Spinal cord (tissue), 10 donors: ENCODE measurements around the gene FOXRED1. TPM values are rescaled to one million over a fixed set of nuclear protein-coding genes. Genes with fewer than 3 reads are reported as not detected.
"Not testable (repeated sequence)": the region's sequence is repeated elsewhere in the genome, so short reads cannot be mapped to it uniquely, and the experiment has no call there.

Source experiments
- DNase-seq, 6 donors: peaks; one replicate each; pipeline versions ENCODE4 v3.0.0 to v3.0.0-alpha.2; 2013 to 2015; ENCODE audit warnings: low spot score in 6 of 6, low read depth in 4 of 6
- H3K27ac ChIP-seq: one replicate; pipeline ENCODE4 v1.5.1; 2013; ENCODE audit warnings: low read depth, low read length, control low read depth
- H3K27me3 ChIP-seq: one replicate; pipeline ENCODE4 v1.6.1; 2013; ENCODE audit warnings: low read length; ENCODE audit not compliant: control insufficient read depth, insufficient read depth
- H3K36me3 ChIP-seq: one replicate; pipeline ENCODE4 v1.6.1; 2013; ENCODE audit warnings: low read length; ENCODE audit not compliant: control insufficient read depth, insufficient read depth
- H3K4me1 ChIP-seq: one replicate; pipeline ENCODE4 v1.6.1; 2013; ENCODE audit warnings: low read length; ENCODE audit not compliant: control insufficient read depth, insufficient read depth
- H3K4me3 ChIP-seq: one replicate; pipeline ENCODE4 v1.5.1; 2013; ENCODE audit warnings: low read depth, low read length, control low read depth
- H3K9me3 ChIP-seq: one replicate; pipeline ENCODE4 v1.6.1; 2013; ENCODE audit warnings: low read length; ENCODE audit not compliant: control insufficient read depth, insufficient read depth
- WGBS: methylation state at CpG from one replicate; pipeline ENCODE4 v1.1.5; 2013; ENCODE audit warnings: missing lambda C conversion rate; ENCODE audit not compliant: insufficient coverage; 5-methylcytosine and 5-hydroxymethylcytosine counted together
- polyA plus RNA-seq, 2 donors: library from polyadenylated mRNA; unstranded; fragments of 120-200 nt; gene quantifications; one replicate each; pipeline ENCODE4 v1.2.1, GENCODE V29; 2013; ENCODE audit not compliant: insufficient read length in 2 of 2
- total RNA-seq, 2 donors: library from RNA; depleted of rRNA in 1 of 2; stranded (reverse); fragments of 120-200 nt in 1 of 2; fragments of >200 nt in 1 of 2; gene quantifications; one replicate each; pipeline versions ENCODE4 v1.2.3 to v1.2.4, GENCODE V29; 2013 to 2014
- donor health status: healthy.

FOXRED1 gene
- total and polyA plus RNA-seq, 4 donors: 17.6 to 79.5 (median 31.8) TPM

DNA sequence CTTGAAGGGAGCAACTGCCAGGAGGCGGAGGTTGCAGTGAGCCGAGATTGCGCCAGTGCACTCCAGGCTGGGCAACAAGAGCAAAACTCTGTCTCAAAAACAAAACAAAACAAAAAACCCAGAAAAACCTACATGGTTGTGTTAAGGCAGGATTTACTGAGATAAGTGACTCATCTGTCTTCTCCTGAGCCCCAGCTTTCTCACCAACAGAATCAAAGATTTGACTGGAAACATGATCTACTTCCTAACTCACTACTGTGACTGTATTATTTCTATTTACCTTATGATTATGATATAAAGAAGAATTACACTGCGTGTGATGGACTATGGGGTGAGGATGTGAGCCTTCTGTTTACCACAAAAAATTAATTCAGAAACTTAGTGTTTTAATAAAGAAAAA lies 35.6 kb upstream of the FOXRED1 start:
- H3K9me3 ChIP-seq: no peaks in the 10 kb centered on the region
- no CpG with 5 or more reads among the region's 4 CpGs for WGBS
- peaks cover 4% of the 10 kb centered on the region for H3K36me3 ChIP-seq
- H3K4me1 ChIP-seq: no peaks in the 10 kb centered on the region
- H3K27ac ChIP-seq: no peak overlapping the region
- DNase-seq: no peak
- H3K27me3 ChIP-seq: no peaks in the 10 kb centered on the region
- H3K4me3 ChIP-seq: no peak overlapping the region

DNA sequence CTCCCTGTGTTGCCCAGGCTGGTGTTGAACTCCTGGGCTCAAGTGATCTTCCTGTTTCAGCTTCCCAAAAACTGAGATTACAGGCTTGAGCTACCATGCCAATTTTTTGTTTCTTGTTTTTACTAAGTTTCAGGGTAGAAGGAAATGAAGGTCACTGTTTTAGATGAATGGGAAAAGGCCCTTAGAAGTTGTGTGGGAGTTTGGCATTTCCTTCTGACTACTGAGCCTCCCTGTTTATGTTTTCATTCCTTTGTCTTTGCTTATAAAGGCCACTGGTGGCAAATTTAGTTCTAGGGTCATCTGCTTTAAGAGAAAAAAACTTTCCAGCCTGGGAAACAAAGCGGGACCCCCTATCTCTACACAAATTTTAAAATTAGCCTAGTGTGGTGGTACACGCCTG lies 22.3 kb upstream of the FOXRED1 start:
- Histone ChIP-seq H3K27ac (no peak overlapping the region), H3K4me3 (no peak overlapping the region), H3K4me1 (no peaks in the 10 kb centered on the region), H3K27me3 (no peaks in the 10 kb centered on the region), H3K9me3 (no peaks in the 10 kb centered on the region), H3K36me3 (peaks cover 16% of the 10 kb centered on the region)
- DNase-seq: no peak
- WGBS: 83% methylated on average over 1 of the region's 2 CpGs

DNA sequence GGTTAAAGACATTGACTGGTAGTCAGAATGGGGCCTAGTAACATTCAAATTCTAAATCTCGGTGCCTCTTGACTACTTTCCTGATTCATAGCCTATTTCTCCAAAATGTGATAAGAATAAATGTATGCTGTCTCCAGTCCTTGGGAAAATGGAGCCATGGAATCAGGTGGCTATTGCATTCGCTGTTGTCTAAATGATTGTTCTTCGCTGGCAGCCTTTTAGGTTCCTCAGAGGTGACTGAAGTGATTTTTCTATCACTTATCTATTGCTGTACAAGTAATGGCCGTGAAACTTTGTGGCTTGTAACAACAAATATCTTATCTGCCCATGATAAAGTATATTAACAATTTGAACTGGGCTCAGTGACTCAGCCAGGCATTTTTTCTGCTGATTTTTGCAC lies 15.7 kb upstream of the FOXRED1 start:
- Histone ChIP-seq H3K36me3 (peaks cover 12% of the 10 kb centered on the region), H3K27ac (no peak overlapping the region), H3K4me1 (no peaks in the 10 kb centered on the region), H3K9me3 (no peaks in the 10 kb centered on the region), H3K27me3 (no peaks in the 10 kb centered on the region), H3K4me3 (no peak overlapping the region)
- no peak for DNase-seq
- WGBS: no CpG with 5 or more reads among the region's 4 CpGs

DNA sequence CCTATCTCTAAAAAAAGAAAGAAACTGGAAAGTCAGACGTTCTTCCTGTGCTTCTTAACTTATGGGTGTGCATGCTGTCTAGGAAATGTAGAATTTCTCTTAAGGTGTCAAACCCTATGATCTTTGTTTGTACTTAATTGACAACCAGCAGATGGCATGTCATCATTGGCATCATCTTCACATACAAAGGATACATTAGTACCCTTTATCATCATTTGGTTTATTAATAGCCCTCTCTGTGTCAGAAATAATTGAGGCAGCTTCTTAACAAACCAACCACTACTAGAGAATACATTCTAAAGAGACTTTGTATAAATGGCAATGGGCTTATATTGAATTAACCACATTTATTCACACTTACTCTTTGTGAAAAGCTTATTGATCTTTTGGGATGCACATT lies 14.1 kb upstream of the FOXRED1 start:
- no peaks in the 10 kb centered on the region for H3K27me3 ChIP-seq
- no peak overlapping the region for H3K27ac ChIP-seq
- H3K9me3 ChIP-seq: no peaks in the 10 kb centered on the region
- DNase-seq: no peak
- H3K36me3 ChIP-seq: peaks cover 8% of the 10 kb centered on the region
- no peaks in the 10 kb centered on the region for H3K4me1 ChIP-seq
- 100% methylated on average over 1 of the region's 1 CpG for WGBS
- no peak overlapping the region for H3K4me3 ChIP-seq

DNA sequence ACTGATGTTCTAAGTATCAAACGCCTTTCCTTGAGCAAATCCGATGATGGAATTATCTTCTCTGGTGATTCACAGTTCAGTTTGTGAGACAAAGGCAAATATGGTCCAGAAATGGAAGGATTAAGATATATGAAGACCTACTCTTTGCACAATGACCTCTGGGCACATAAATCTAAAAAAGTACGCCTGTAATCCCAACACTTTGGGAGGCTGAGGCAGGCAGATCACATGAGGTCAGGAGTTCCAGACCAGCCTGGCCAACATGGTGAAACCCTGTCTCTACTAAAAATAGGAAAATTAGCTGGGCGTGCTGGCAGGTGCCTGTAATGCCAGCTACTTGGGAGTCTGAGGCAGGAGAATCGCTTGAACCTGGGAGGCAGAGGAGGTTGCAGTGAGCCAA lies 13.4 kb upstream of the FOXRED1 start:
- not testable (repeated sequence) for H3K4me1 ChIP-seq

DNA sequence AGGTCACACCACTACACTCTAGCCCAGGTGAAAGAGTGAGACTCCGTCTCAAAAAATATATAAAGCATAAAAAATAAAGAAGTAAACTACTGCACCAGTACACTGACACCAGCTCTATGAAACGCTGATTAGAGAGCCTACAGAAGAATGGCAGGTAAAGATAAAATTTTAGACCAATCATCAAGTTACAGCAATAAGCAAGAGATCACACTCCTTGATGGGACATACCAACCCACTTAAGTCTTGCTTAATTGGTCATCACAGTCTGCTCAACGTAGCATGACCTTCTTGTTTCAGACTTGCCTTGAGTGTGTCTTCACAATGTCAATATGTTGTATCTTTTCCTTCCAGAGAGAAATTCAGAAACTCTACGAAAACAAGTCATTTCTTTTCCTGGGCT lies 12.7 kb upstream of the FOXRED1 start:
- no peaks in the 10 kb centered on the region for H3K4me1 ChIP-seq
- no peaks in the 10 kb centered on the region for H3K9me3 ChIP-seq
- no peak overlapping the region for H3K4me3 ChIP-seq
- peaks cover 8% of the 10 kb centered on the region for H3K36me3 ChIP-seq
- H3K27ac ChIP-seq: no peak overlapping the region
- no peaks in the 10 kb centered on the region for H3K27me3 ChIP-seq
- DNase-seq: no peak
- WGBS: 83% methylated on average over 2 of the region's 4 CpGs

More for the DNA sequence above, 13.4 kb upstream of the FOXRED1 start:
- not testable (repeated sequence) for H3K27me3 ChIP-seq, H3K36me3 ChIP-seq, DNase-seq, H3K9me3 ChIP-seq, H3K4me3 ChIP-seq, H3K27ac ChIP-seq
- WGBS: 86% methylated on average over 2 of the region's 5 CpGs

DNA sequence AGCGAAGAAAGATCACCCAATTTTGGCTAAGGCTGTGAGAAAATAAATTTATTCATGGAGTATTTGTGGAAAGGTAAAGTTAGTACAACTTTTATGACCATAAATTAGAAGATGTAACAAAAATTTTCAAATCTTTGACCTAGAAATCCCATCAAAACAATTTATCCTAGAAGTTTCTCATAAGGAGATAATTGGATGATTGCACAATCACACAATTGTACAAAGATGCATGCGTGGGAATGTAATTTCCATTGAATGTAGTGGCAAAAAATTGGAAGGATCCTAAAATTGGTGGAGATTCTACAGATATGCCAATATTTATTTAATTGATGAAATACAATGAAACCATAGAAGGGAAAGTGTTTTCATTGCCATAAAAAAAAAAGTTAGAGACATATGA lies 11.8 kb upstream of the FOXRED1 start:
- WGBS: 100% methylated on average over 1 of the region's 2 CpGs
- H3K4me1 ChIP-seq: no peaks in the 10 kb centered on the region
- no peak for DNase-seq
- H3K4me3 ChIP-seq: no peak overlapping the region
- H3K27me3 ChIP-seq: no peaks in the 10 kb centered on the region
- no peak overlapping the region for H3K27ac ChIP-seq
- no peaks in the 10 kb centered on the region for H3K9me3 ChIP-seq
- H3K36me3 ChIP-seq: peaks cover 14% of the 10 kb centered on the region

DNA sequence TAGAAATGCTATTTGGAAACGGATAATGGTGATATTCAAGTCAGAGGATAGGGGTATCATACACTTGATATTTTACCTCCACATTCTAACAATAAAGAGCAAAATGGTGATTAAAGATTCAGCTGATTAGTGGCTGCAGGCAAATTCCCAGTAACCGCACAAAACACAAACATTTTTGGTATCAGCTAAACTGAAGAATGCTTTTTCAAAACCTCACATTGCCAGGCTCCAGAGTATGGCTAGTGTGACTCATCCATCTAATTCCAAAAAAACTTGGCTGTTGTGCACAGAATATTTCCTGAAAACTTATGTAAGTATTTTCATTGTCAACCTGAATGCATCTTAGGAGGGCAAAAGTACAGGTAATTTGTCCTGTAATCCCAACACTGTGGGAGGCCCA lies 11.2 kb upstream of the FOXRED1 start:
- Histone ChIP-seq H3K36me3 (peaks cover 13% of the 10 kb centered on the region), H3K9me3 (no peaks in the 10 kb centered on the region), H3K4me3 (no peak overlapping the region), H3K27me3 (no peaks in the 10 kb centered on the region), H3K27ac (no peak overlapping the region), H3K4me1 (no peaks in the 10 kb centered on the region)
- WGBS: no CpG with 5 or more reads among the region's 2 CpGs
- DNase-seq: no peak

DNA sequence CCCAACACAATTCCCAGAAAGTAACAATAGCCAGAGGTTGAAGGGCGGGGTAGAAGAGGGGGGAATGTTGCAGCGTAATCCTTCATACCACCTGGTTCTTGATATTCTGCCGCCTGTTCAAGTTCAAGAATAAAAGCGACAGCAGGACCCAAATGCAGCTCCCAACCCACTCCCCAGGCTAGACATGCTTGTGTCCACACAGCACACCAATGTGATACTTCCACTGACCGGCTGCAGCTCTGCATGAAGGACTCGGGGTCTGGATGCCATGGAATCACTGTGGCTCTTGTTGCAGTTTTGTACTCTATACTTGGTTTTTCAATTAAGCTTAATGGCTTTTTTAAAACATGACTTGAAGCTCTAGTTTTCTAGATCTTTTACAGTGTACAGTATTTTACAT lies 6.7 kb upstream of the FOXRED1 start:
- H3K4me3 ChIP-seq: no peak overlapping the region
- H3K27me3 ChIP-seq: no peaks in the 10 kb centered on the region
- H3K36me3 ChIP-seq: peaks cover 48% of the 10 kb centered on the region

DNA sequence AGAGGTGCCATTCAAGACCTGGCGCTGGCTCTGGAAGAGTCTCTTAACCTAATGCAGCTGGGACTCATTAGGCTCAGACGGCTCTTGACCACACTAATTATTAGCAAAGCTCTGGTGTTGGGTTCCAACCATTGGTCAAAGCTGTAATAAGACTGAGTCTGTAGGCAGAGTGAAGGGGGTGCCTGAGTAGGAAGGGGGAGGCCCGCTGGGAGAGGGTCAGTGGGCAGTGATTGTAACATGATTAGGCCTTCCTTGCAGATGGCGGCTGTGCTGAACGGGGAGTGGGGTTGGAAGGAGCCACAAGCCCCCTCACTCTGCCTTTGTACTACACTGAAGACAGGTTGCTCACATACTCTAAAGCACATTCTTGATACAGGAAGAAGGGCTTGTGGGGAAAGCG lies 5.5 kb upstream of the FOXRED1 start:
- DNase-seq: no peak
- Histone ChIP-seq H3K27me3 (no peaks in the 10 kb centered on the region), H3K4me3 (no peak overlapping the region), H3K9me3 (no peaks in the 10 kb centered on the region), H3K36me3 (peaks cover 48% of the 10 kb centered on the region), H3K4me1 (peaks cover 4% of the 10 kb centered on the region), H3K27ac (no peak overlapping the region)
- 66% methylated on average over 3 of the region's 6 CpGs for WGBS

More for the DNA sequence above, 6.7 kb upstream of the FOXRED1 start:
- DNase-seq: no peak
- H3K27ac ChIP-seq: no peak overlapping the region
- WGBS: 95% methylated on average over 3 of the region's 6 CpGs
- no peaks in the 10 kb centered on the region for H3K9me3 ChIP-seq
- no peaks in the 10 kb centered on the region for H3K4me1 ChIP-seq
